A549 (cell line): ENCODE results near the gene TSACC. TPM values are rescaled to one million over a fixed set of nuclear protein-coding genes. Genes with fewer than 3 reads are reported as not detected.
"Not testable (repeated sequence)": the region's sequence is repeated elsewhere in the genome, so short reads cannot be mapped to it uniquely, and the experiment has no call there.

Source experiments
- ATAC-seq, 2 experiments: fragments of 200-7000 bp in 1 of 2; fragments of >200 bp in 1 of 2; cut with Nextera tagmentation in 1 of 2; cut with Tn5 transposase in 1 of 2; 3 replicates each; pipeline versions ENCODE4 v1.8.0 to v1.9.1; 2018 to 2020; ENCODE audit warnings: mild to moderate bottlenecking in 1 of 2, moderate library complexity in 1 of 2
- CTCF ChIA-PET: fragments of 300-600 bp; sonication (Branson Sonifier 250); formaldehyde crosslinking; extraction: SDS; loops from one replicate; lab custom pipeline; 2021; ENCODE audit warnings: antibody characterized with exemption, inconsistent platforms; lab: Yijun Ruan, JAX
- POLR2A ChIA-PET: fragments of 350-600 bp; formaldehyde crosslinking; extraction: SDS; loops from one replicate; lab custom pipeline; 2021; ENCODE audit warnings: antibody characterized with exemption, inconsistent platforms; lab: Yijun Ruan, JAX
- DNase-seq, 2 experiments: peaks; one replicate each; pipeline versions ENCODE4 v3.0.0 to v3.0.0-alpha.2; 2011 to 2016; ENCODE audit warnings: low read depth in 1 of 2, low spot score in 1 of 2
- FAIRE-seq: peaks from 2 replicates; lab custom pipeline; 2011; peaks lifted over from hg19 to GRCh38; lab: Jason Lieb, UNC
- H3K27ac ChIP-seq, 2 experiments: fragments of >200 bp; sonication (Bioruptor Twin); formaldehyde crosslinking; 3 replicates each; pipeline ENCODE4 v1.5.1; 2016 to 2017
- H3K4me1 ChIP-seq: fragments of >200 bp; sonication (Bioruptor Twin); formaldehyde crosslinking; 3 replicates; pipeline ENCODE4 v1.6.1; 2016
- H3K4me2 ChIP-seq: fragments of >200 bp; sonication (Bioruptor Twin); formaldehyde crosslinking; 3 replicates; pipeline ENCODE4 v1.6.1; 2016
- H3K4me3 ChIP-seq: fragments of >200 bp; sonication (Bioruptor Twin); formaldehyde crosslinking; 3 replicates; pipeline ENCODE4 v1.5.1; 2016
- H3K9me3 ChIP-seq: fragments of >200 bp; sonication (Bioruptor Twin); formaldehyde crosslinking; 3 replicates; pipeline ENCODE4 v1.6.1; 2016
- ATOH8 ChIP-seq: fragments of 250-450 bp; sonication (Bioruptor Pico); IDR thresholded peaks from 2 replicates; pipeline ENCODE4 v1.5.0; 2020; ENCODE audit warnings: low read depth, mild to moderate bottlenecking, moderate library complexity
- CBX2 ChIP-seq: fragments of 200-600 bp; sonication (generic); IDR thresholded peaks from 2 replicates; pipeline ENCODE4 v1.6.1; 2016; ENCODE audit warnings: low read depth, mild to moderate bottlenecking, borderline replicate concordance
- CBX8 ChIP-seq: fragments of 200-600 bp; sonication (generic); IDR thresholded peaks from 2 replicates; pipeline ENCODE4 v1.6.1; 2016
- CHD2 ChIP-seq: fragments of 150-350 bp; IDR thresholded peaks from 2 replicates; pipeline ENCODE4 v1.6.1; 2014; ENCODE audit warnings: low read length; ENCODE audit not compliant: partially characterized antibody
- E2F6 ChIP-seq: IDR thresholded peaks from 2 replicates; pipeline ENCODE4 v1.6.1; 2012; ENCODE audit warnings: low read depth, borderline replicate concordance
- EHF ChIP-seq: fragments of 250-450 bp; sonication (Bioruptor Pico); IDR thresholded peaks from 2 replicates; pipeline ENCODE4 v1.5.0; 2020; ENCODE audit warnings: mild to moderate bottlenecking
- EHMT2 ChIP-seq: fragments of 200-600 bp; sonication (generic); IDR thresholded peaks from 2 replicates; pipeline ENCODE4 v1.6.1; 2016; ENCODE audit warnings: antibody characterized with exemption, low read depth, mild to moderate bottlenecking, moderate library complexity
- EP300 ChIP-seq, 2 experiments: fragments of >200 bp; sonication (Bioruptor Twin); formaldehyde crosslinking; IDR thresholded peaks; 2 replicates in 1 of 2; 3 replicates in 1 of 2; pipeline ENCODE4 v1.6.1; 2016 to 2017
- FOSL2 ChIP-seq, 2 experiments: fragments of 450-650 bp in 1 of 2; fragments of >200 bp in 1 of 2; sonication (Bioruptor Twin) in 1 of 2; formaldehyde crosslinking; IDR thresholded peaks; 2 replicates each; pipeline versions ENCODE4 v1.5.0 to v1.6.1; 2016 to 2020; ENCODE audit warnings: mild to moderate bottlenecking in 1 of 2, moderate library complexity in 1 of 2
- HDAC2 ChIP-seq: fragments of 200-600 bp; sonication (generic); IDR thresholded peaks from 2 replicates; pipeline ENCODE4 v1.6.1; 2016
- HEYL ChIP-seq: fragments of 250-450 bp; sonication (Bioruptor Pico); IDR thresholded peaks from 2 replicates; pipeline ENCODE4 v1.8.0; 2021; ENCODE audit warnings: mild to moderate bottlenecking, moderate library complexity
- HOXB5 ChIP-seq: fragments of 250-450 bp; sonication (Bioruptor Pico); IDR thresholded peaks from 2 replicates; pipeline ENCODE4 v1.5.0; 2020; ENCODE audit warnings: mild to moderate bottlenecking, moderate library complexity
- NFE2L2 ChIP-seq: fragments of 150-350 bp; conservative IDR thresholded peaks from 2 replicates; pipeline ENCODE4 v1.6.1; 2014; ENCODE audit warnings: low read length
- NPAS2 ChIP-seq: fragments of 250-450 bp; sonication (Bioruptor Pico); IDR thresholded peaks from 2 replicates; pipeline ENCODE4 v1.8.0; 2022; ENCODE audit warnings: mild to moderate bottlenecking, moderate library complexity, borderline replicate concordance
- POLR2A ChIP-seq: IDR thresholded peaks from 2 replicates; pipeline ENCODE4 v1.6.1; 2012; ENCODE audit warnings: mild to moderate bottlenecking, low read length
- POLR2AphosphoS2 ChIP-seq: conservative IDR thresholded peaks from 2 replicates; pipeline ENCODE4 v1.6.1; 2012; ENCODE audit warnings: low read length, improper control_type of control experiment, inconsistent platforms
- RAD21 ChIP-seq, 2 experiments: fragments of >200 bp in 1 of 2; sonication (Bioruptor Twin) in 1 of 2; formaldehyde crosslinking in 1 of 2; IDR thresholded peaks in 1 of 2; conservative IDR thresholded peaks in 1 of 2; 2 replicates in 1 of 2; 3 replicates in 1 of 2; pipeline ENCODE4 v1.6.1; 2012 to 2018; ENCODE audit warnings: inconsistent platforms in 1 of 2
- RCOR1 ChIP-seq: fragments of 150-350 bp; IDR thresholded peaks from 2 replicates; pipeline ENCODE4 v1.6.1; 2014; ENCODE audit warnings: antibody characterized with exemption, low read length, low read depth
- RNF2 ChIP-seq: fragments of 200-600 bp; sonication (generic); IDR thresholded peaks from 2 replicates; pipeline ENCODE4 v1.6.1; 2016; ENCODE audit warnings: low read depth, mild to moderate bottlenecking, antibody characterized with exemption, moderate library complexity, borderline replicate concordance
- SMC3 ChIP-seq: fragments of >200 bp; sonication (Bioruptor Twin); formaldehyde crosslinking; IDR thresholded peaks from 3 replicates; pipeline ENCODE4 v1.6.1; 2018; ENCODE audit warnings: inconsistent platforms
- TP53 ChIP-seq: fragments of 250-450 bp; sonication (Bioruptor Pico); IDR thresholded peaks from 2 replicates; pipeline ENCODE4 v1.5.0; 2021; ENCODE audit warnings: mild to moderate bottlenecking, moderate library complexity
- ZFP36 ChIP-seq: fragments of 450-650 bp; IDR thresholded peaks from 2 replicates; pipeline ENCODE4 v1.6.1; 2014; ENCODE audit warnings: borderline replicate concordance; ENCODE audit not compliant: partially characterized antibody
- WGBS: methylation state at CpG from one replicate; pipeline ENCODE4 v1.1.6; 2017; ENCODE audit errors: missing lambda C conversion rate; 5-methylcytosine and 5-hydroxymethylcytosine counted together
- polyA plus RNA-seq, 4 experiments: library from polyadenylated mRNA; depleted of rRNA in 3 of 4; stranded (reverse); fragments of >200 nt; fragmentation: RNase III in 1 of 4; extraction: RNeasy Plus Mini Kit Qiagen cat#74134 plus additional on column Dnase treatment in 1 of 4; gene quantifications; 2 replicates in 3 of 4; 3 replicates in 1 of 4; pipeline ENCODE4 v1.2.3, GENCODE V29; 2011 to 2017
- TF ChIP-seq, protein P1 (sequence below): IDR thresholded peaks from 2 replicates; pipeline ENCODE4 v1.6.1; 2012
- TF ChIP-seq, protein P2 (sequence below): fragments of 450-650 bp; IDR thresholded peaks from 2 replicates; pipeline ENCODE4 v1.6.1; 2014; ENCODE audit warnings: antibody characterized with exemption
- TF ChIP-seq, protein P3 (sequence below): fragments of 250-450 bp; sonication (Bioruptor Pico); IDR thresholded peaks from 2 replicates; pipeline ENCODE4 v1.5.0; 2021; ENCODE audit warnings: mild to moderate bottlenecking, moderate library complexity, borderline replicate concordance
- TF ChIP-seq, protein P4 (sequence below): fragments of 150-350 bp; IDR thresholded peaks from 2 replicates; pipeline ENCODE4 v1.6.1; 2014; ENCODE audit warnings: low read depth, mild to moderate bottlenecking, low read length
- TF ChIP-seq, protein P5 (sequence below): IDR thresholded peaks from 2 replicates; pipeline ENCODE4 v1.6.1; 2012

The TSACC gene
- polyA plus RNA-seq, 2 of the 4 experiments (the other 2 are of a cell fraction) = 2.6 to 3.9 TPM

DNA sequence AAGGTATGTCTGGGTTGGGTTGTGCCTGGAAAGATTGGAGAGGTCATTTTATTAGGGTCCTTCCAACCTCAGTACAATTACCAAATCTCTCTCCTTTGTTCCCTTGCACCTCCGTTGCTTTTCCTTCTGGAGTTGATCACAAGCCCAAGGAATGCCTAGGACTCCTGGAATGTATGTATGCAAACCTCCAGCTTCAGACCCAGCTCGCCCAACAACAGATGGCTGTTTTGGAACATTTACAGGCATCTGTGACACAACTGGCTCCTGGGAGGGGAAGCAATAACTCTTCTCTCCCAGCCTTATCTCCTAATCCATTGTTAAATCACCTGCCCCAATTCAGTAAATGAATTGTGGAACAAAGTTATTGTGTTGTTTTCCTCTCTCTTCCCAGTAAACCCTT, 8.3 kb downstream of the TSACC start:
- DNase-seq (no peak), FAIRE-seq (no peak), ATAC-seq (no peak)
- CTCF ChIA-PET = interaction anchor here (1.6 to 6.9 kb wide), 5 partner anchors 9 to 99 kb away, joined by 6 to 36 read pairs (median 8); no protein-coding TSS in a partner anchor
- POLR2A ChIA-PET = no interaction called here
- Histone ChIP-seq H3K27ac (no peak overlapping the region), H3K9me3 (no peaks in the 10 kb centered on the region), H3K4me1 (no peaks in the 10 kb centered on the region), H3K4me2 (no peak overlapping the region), H3K4me3 (no peak overlapping the region)
- TF ChIP-seq HOXB5 (CRISPR knock-in tag) (no peak), POLR2AphosphoS2 (no peak), E2F6 (no peak), FOSL2 (IDR thresholded peaks at IDR 0.05) (no peak), FOSL2 (CRISPR knock-in tag; IDR thresholded peaks at IDR 0.05) (no peak), NPAS2 (CRISPR knock-in tag) (no peak), NFE2L2 (no peak), CBX8 (no peak), POLR2A (no peak), SMC3 (no peak), CBX2 (no peak), RAD21 (conservative IDR thresholded peaks at IDR 0.05 in 1 of 2, IDR thresholded peaks at IDR 0.05 in 1 of 2) (no peak), ATOH8 (CRISPR knock-in tag) (no peak), EP300 (IDR thresholded peaks at IDR 0.05) (no peak), EHF (CRISPR knock-in tag) (no peak)
- TF ChIP-seq, protein P1, sequence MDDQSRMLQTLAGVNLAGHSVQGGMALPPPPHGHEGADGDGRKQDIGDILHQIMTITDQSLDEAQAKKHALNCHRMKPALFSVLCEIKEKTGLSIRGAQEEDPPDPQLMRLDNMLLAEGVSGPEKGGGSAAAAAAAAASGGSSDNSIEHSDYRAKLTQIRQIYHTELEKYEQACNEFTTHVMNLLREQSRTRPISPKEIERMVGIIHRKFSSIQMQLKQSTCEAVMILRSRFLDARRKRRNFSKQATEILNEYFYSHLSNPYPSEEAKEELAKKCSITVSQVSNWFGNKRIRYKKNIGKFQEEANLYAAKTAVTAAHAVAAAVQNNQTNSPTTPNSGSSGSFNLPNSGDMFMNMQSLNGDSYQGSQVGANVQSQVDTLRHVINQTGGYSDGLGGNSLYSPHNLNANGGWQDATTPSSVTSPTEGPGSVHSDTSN = no peak
- TF ChIP-seq, protein P2, sequence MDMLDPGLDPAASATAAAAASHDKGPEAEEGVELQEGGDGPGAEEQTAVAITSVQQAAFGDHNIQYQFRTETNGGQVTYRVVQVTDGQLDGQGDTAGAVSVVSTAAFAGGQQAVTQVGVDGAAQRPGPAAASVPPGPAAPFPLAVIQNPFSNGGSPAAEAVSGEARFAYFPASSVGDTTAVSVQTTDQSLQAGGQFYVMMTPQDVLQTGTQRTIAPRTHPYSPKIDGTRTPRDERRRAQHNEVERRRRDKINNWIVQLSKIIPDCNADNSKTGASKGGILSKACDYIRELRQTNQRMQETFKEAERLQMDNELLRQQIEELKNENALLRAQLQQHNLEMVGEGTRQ = no peak
- TF ChIP-seq, protein P3, sequence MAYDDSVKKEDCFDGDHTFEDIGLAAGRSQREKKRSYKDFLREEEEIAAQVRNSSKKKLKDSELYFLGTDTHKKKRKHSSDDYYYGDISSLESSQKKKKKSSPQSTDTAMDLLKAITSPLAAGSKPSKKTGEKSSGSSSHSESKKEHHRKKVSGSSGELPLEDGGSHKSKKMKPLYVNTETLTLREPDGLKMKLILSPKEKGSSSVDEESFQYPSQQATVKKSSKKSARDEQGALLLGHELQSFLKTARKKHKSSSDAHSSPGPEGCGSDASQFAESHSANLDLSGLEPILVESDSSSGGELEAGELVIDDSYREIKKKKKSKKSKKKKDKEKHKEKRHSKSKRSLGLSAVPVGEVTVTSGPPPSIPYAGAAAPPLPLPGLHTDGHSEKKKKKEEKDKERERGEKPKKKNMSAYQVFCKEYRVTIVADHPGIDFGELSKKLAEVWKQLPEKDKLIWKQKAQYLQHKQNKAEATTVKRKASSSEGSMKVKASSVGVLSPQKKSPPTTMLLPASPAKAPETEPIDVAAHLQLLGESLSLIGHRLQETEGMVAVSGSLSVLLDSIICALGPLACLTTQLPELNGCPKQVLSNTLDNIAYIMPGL = no peak
- TF ChIP-seq, protein P4, sequence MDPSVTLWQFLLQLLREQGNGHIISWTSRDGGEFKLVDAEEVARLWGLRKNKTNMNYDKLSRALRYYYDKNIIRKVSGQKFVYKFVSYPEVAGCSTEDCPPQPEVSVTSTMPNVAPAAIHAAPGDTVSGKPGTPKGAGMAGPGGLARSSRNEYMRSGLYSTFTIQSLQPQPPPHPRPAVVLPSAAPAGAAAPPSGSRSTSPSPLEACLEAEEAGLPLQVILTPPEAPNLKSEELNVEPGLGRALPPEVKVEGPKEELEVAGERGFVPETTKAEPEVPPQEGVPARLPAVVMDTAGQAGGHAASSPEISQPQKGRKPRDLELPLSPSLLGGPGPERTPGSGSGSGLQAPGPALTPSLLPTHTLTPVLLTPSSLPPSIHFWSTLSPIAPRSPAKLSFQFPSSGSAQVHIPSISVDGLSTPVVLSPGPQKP = no peak
- 31% methylated on average over 2 of the region's 2 CpGs for WGBS

- Histone ChIP-seq H3K9me3 (no peaks in the 10 kb centered on the region), H3K4me1 (no peaks in the 10 kb centered on the region), H3K4me3 (no peak overlapping the region), H3K4me2 (no peak overlapping the region), H3K27ac (no peak overlapping the region)
- CTCF ChIA-PET = interaction anchor here (0.8 to 6.9 kb wide), 8 partner anchors 9 to 98 kb away, joined by 3 to 36 read pairs (median 4); partner anchors contain the start of genes CCT3 and TSACC
- POLR2A ChIA-PET = no interaction called here
- WGBS = 72% methylated on average over 4 of the region's 4 CpGs
- no peak for FAIRE-seq
- DNase-seq = no peak
- ATAC-seq = 0 out of 6 replicates have a peak, but pooled peaks of 1 of the 2 experiments have one; percentile 19
- TF ChIP-seq EHMT2 = no peak
- no peak for TF ChIP-seq RCOR1
- no peak for TF ChIP-seq TP53
- no peak for TF ChIP-seq HOXB5 (CRISPR knock-in tag)
- TF ChIP-seq, protein P1 = no peak
- TF ChIP-seq, protein P5, sequence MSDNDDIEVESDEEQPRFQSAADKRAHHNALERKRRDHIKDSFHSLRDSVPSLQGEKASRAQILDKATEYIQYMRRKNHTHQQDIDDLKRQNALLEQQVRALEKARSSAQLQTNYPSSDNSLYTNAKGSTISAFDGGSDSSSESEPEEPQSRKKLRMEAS = no peak
- TF ChIP-seq RNF2 = no peak
- no peak for TF ChIP-seq HEYL
- TF ChIP-seq CHD2 = no peak
- no peak for TF ChIP-seq ZFP36
- no peak for TF ChIP-seq HDAC2
Observed at GRCh38 chr1:156347331-156347730, 9.0 kb downstream of the TSACC start.

DNA sequence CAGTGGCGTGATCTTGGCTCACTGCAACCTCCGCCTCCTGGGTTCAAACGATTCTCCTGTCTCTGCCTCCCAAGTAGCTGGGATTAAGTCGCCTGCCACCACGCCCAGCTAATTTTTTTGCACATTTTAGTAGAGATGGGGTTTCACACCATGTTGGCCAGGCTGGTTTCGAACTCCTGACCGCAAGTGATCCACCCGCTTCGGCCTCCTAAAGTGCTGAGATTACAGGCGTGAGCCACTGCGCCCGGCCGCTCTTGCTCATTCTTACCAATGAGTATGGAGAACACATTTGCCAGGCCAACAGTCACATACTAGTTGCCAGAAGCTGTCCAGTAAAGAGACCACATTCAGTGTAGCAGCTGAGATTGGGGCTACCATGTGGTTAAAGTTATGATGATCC, 14.2 kb downstream of the TSACC start:
- 84% methylated on average over 13 of the region's 13 CpGs for WGBS
- DNase-seq, FAIRE-seq, POLR2A ChIA-PET, H3K9me3 ChIP-seq, H3K4me3 ChIP-seq, H3K4me1 ChIP-seq, H3K4me2 ChIP-seq, ATAC-seq, H3K27ac ChIP-seq: not testable (repeated sequence)
- CTCF ChIA-PET = interaction anchor here (0.5 to 26.9 kb wide), 5 partner anchors 17 to 256 kb away, joined by 3 to 399 read pairs (median 8); no protein-coding TSS in a partner anchor
